GM08714 (cell line): Measurements from ENCODE around the gene RIPOR3.

ENCODE experiments used
- H3K4me3 ChIP-seq: fragments of 200-500 bp; sonication (Bioruptor generic); 2 replicates; pipeline ENCODE4 v1.5.1; 2014; ENCODE audit warnings: mild to moderate bottlenecking, low read length, inconsistent platforms
- ZNF274 ChIP-seq: IDR thresholded peaks from 2 replicates; pipeline ENCODE4 v1.6.1; 2012; ENCODE audit warnings: mild to moderate bottlenecking, low read depth, low read length

RIPOR3 gene

GRCh38 chr20:50728486-50728980 lies 37.2 kb upstream of the RIPOR3 start:
- TF ChIP-seq ZNF274 = no peak
- H3K4me3 ChIP-seq = no peak overlapping the region

- H3K4me3 ChIP-seq = no peak overlapping the region
- no peak for TF ChIP-seq ZNF274
These were observed 36.6 kb upstream of the RIPOR3 start for GRCh38 chr20:50727792-50728485.

GRCh38 chr20:50726955-50727791 lies 35.8 kb upstream of the RIPOR3 start:
- no peak for TF ChIP-seq ZNF274

GRCh38 chr20:50725724-50726005 lies 34.3 kb upstream of the RIPOR3 start:
- H3K4me3 ChIP-seq = no peak overlapping the region
- TF ChIP-seq ZNF274 = no peak

More at GRCh38 chr20:50726955-50727791, 35.8 kb upstream of the RIPOR3 start:
- no peak overlapping the region for H3K4me3 ChIP-seq

- H3K4me3 ChIP-seq = no peak overlapping the region
- no peak for TF ChIP-seq ZNF274
These were observed 33.7 kb upstream of the RIPOR3 start for GRCh38 chr20:50724851-50725723.

- no peak for TF ChIP-seq ZNF274
- H3K4me3 ChIP-seq = no peak overlapping the region
These were observed 32.9 kb upstream of the RIPOR3 start for GRCh38 chr20:50724112-50724725.

GRCh38 chr20:50723672-50724071 lies 32.3 kb upstream of the RIPOR3 start:
- TF ChIP-seq ZNF274 = no peak
- H3K4me3 ChIP-seq = no peak overlapping the region

GRCh38 chr20:50722424-50723155 lies 31.2 kb upstream of the RIPOR3 start:
- no peak for TF ChIP-seq ZNF274
- H3K4me3 ChIP-seq = no peak overlapping the region

- H3K4me3 ChIP-seq = no peak overlapping the region
- TF ChIP-seq ZNF274 = no peak
These were observed 30.5 kb upstream of the RIPOR3 start for GRCh38 chr20:50721881-50722281.

GRCh38 chr20:50720582-50720981 lies 29.2 kb upstream of the RIPOR3 start:
- no peak for TF ChIP-seq ZNF274
- no peak overlapping the region for H3K4me3 ChIP-seq

GRCh38 chr20:50720026-50720425 lies 28.7 kb upstream of the RIPOR3 start:
- no peak for TF ChIP-seq ZNF274
- no peak overlapping the region for H3K4me3 ChIP-seq

- no peak for TF ChIP-seq ZNF274
- no peak overlapping the region for H3K4me3 ChIP-seq
These were observed 28.0 kb upstream of the RIPOR3 start for GRCh38 chr20:50719328-50719727.
